T-helper 1 cell treated with Interleukin-12 subunit alpha and Interleukin-12 subunit beta and Interleukin-4 antibody, amounts not matched to agents 30 μg/mL and 1 μg/mL, for 36 hours (primary cell): ENCODE results near the gene LPCAT3.
A peak's percentile ranks its signal among the peaks of the same experiment; 100 is the strongest.

ENCODE experiments used
- H3K27ac Mint-ChIP-seq: one replicate; pipeline ENCODE4 v1.8.0; 2021; ENCODE audit warnings: mild to moderate bottlenecking, mixed read lengths
- H3K27me3 Mint-ChIP-seq: one replicate; pipeline ENCODE4 v1.8.0; 2021; ENCODE audit warnings: low read depth, mixed read lengths
- H3K36me3 Mint-ChIP-seq: one replicate; pipeline ENCODE4 v1.8.0; 2021; ENCODE audit warnings: low read depth, mixed read lengths
- H3K4me1 Mint-ChIP-seq: one replicate; pipeline ENCODE4 v1.8.0; 2021; ENCODE audit warnings: low read depth, mixed read lengths
- H3K4me3 Mint-ChIP-seq: one replicate; pipeline ENCODE4 v1.8.0; 2021; ENCODE audit warnings: mild to moderate bottlenecking, moderate library complexity, mixed read lengths
- H3K9me3 Mint-ChIP-seq: one replicate; pipeline ENCODE4 v1.8.0; 2021; ENCODE audit warnings: mixed read lengths

Gene LPCAT3

GRCh38 chr12:6959805-6960592 is 58.3 kb downstream of the LPCAT3 start:
- Mint-ChIP-seq H3K36me3 (peaks cover 44% of the 10 kb centered on the region), H3K27me3 (no peaks in the 10 kb centered on the region)

DNA sequence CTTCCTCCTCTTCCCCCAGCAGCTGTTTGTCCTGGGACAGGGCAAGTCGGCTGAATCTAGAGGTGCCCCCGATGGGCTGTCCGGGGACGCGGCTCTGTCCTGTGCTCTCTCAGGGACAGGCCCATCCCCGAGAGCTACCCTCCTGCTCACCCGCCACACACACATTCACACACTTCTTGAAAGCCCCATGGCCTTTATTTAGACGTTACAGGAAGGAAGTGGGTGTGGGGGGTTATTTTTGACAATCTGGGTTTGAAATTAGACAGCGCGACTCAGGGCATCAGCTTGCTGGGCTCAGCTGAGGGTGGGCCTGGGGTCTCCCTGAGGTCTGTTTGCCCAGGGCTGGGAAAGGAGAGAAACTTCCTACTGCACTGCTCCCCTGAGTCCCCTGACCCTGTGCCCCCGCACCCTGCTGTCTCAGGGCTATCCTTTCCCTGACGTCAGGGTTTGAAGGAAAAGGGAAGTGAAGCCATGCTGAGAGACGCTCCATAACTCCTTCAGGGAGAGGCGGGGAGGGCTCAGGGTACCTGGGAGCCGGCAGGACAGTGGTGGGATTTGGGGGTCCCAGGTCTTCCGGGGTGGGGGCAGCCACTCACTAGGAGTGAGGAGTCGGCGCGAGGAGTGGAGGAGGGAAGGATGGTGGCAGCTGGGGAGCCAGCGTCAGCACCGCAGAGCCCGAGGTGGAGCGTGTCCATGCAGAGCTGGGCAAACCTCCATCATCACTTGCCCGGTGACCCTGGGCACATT is 59.0 kb downstream of the LPCAT3 start:
- Mint-ChIP-seq H3K9me3 (no peaks in the 10 kb centered on the region), H3K4me3 (peak overlapping the region; percentile 91), H3K27me3 (no peaks in the 10 kb centered on the region), H3K27ac (peak overlapping the region; percentile 97), H3K4me1 (peaks cover 67% of the 10 kb centered on the region), H3K36me3 (peaks cover 49% of the 10 kb centered on the region)

More at GRCh38 chr12:6959805-6960592, 58.3 kb downstream of the LPCAT3 start:
- no peaks in the 10 kb centered on the region for H3K9me3 Mint-ChIP-seq
- H3K4me1 Mint-ChIP-seq = peaks cover 63% of the 10 kb centered on the region
- H3K4me3 Mint-ChIP-seq = peak overlapping the region; percentile 91
- peak overlapping the region; percentile 96 for H3K27ac Mint-ChIP-seq

- H3K4me3 Mint-ChIP-seq = peak overlapping the region; percentile 91
- no peaks in the 10 kb centered on the region for H3K27me3 Mint-ChIP-seq
- H3K9me3 Mint-ChIP-seq = no peaks in the 10 kb centered on the region
- peaks cover 52% of the 10 kb centered on the region for H3K36me3 Mint-ChIP-seq
- peaks cover 73% of the 10 kb centered on the region for H3K4me1 Mint-ChIP-seq
- H3K27ac Mint-ChIP-seq = peak overlapping the region; percentile 97
Observed at GRCh38 chr12:6958609-6959057, 59.6 kb downstream of the LPCAT3 start.

GRCh38 chr12:6957741-6958608 is 60.3 kb downstream of the LPCAT3 start:
- peak overlapping the region; percentile 97 for H3K27ac Mint-ChIP-seq
- H3K9me3 Mint-ChIP-seq = no peaks in the 10 kb centered on the region

DNA sequence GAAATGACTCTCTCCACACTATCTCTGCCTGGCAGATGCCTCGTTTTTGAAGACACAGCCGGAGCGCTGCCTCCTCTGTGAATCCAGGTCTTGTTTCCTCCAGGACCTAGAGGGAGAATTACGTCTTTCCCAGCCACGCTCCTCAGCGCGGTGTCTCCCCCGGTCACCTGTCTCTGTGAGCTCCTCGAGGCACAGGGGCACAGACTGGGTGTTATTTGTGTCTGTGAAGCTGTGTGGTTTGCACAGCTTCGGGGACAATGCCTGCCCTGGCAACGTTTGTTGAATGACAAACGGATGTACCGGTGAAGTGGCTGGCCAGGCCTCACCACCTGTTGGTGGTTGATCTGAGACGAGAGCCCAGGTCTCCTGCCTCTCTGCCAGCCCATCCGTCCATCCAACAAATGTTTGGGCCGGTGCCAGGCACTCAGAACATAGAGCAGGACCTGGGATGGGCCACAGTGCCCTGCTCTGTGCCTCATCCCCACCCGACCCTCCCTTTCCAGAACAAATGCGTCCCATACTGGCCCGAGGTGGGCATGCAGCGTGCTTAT is 61.0 kb downstream of the LPCAT3 start:
- Mint-ChIP-seq H3K4me3 (peak overlapping the region; percentile 37), H3K4me1 (peaks cover 84% of the 10 kb centered on the region), H3K27me3 (no peaks in the 10 kb centered on the region), H3K27ac (peak overlapping the region; percentile 70), H3K36me3 (peaks cover 56% of the 10 kb centered on the region), H3K9me3 (no peaks in the 10 kb centered on the region)

More at GRCh38 chr12:6957741-6958608, 60.3 kb downstream of the LPCAT3 start:
- Mint-ChIP-seq H3K27me3 (no peaks in the 10 kb centered on the region), H3K36me3 (peaks cover 52% of the 10 kb centered on the region), H3K4me1 (peaks cover 78% of the 10 kb centered on the region), H3K4me3 (peak overlapping the region; percentile 91)

DNA sequence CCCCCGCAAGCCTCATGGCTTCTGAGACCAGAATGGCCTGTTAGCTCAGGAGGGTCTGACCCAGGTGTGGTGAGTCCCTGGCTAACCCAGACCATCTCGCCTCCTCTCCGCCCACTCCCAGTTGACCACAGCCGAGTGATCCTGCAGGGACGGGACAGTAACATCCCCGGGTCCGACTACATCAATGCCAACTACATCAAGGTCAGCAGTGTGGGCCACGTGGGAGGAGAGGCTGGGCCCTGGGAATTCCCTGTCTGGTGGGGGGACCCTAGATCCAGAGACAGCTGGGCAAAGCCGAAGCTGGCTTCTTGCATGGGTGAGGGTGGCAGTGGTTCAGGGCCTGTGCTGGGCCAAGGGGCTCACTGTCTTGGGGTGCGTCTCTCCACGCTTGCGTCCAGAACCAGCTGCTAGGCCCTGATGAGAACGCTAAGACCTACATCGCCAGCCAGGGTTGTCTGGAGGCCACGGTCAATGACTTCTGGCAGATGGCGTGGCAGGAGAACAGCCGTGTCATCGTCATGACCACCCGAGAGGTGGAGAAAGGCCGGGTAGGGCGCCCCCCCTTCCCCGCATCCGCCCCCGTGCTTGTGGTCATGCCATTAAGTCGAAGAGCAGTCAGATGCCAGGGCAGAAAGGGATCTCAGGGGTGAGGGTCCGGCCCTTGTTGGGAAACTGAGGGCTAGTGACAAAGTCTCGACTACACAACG is 62.1 kb downstream of the LPCAT3 start:
- H3K9me3 Mint-ChIP-seq = no peaks in the 10 kb centered on the region
- peak overlapping the region; percentile 65 for H3K27ac Mint-ChIP-seq
- peaks cover 56% of the 10 kb centered on the region for H3K36me3 Mint-ChIP-seq
- H3K27me3 Mint-ChIP-seq = no peaks in the 10 kb centered on the region
- H3K4me3 Mint-ChIP-seq = peak overlapping the region; percentile 44
- H3K4me1 Mint-ChIP-seq = peaks cover 74% of the 10 kb centered on the region

DNA sequence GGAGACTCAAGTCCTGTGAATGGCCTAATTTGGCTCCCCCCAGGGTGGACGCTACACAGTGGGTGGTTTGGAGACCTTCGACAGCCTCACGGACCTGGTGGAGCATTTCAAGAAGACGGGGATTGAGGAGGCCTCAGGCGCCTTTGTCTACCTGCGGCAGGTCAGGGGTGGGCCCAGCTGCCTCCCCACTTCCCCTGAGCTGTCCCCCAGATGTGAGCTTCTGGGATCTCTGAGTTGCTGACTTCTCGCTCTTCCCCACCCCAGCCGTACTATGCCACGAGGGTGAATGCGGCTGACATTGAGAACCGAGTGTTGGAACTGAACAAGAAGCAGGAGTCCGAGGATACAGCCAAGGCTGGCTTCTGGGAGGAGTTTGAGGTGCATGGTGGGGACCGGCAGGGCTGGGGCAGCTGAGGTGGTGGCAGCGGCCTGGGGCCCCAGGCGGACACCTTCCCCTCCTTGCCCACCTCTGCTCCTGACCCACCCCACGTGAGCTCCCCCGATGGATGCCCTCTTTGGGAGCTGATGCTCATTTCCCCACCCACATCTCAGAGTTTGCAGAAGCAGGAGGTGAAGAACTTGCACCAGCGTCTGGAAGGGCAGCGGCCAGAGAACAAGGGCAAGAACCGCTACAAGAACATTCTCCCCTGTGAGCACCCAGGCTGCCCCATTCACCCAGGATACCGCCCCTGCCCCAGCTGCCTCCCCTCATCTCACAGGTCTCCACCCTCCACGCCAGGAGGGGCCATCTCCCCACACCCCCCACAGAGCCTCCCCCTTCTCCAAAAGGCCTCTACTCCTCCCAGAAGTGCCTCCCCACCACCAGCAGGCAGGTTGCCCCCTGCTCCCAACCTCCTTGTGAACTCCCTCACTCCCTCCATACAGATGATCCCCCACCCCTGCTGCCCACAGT is 62.9 kb downstream of the LPCAT3 start:
- H3K27ac Mint-ChIP-seq = peak overlapping the region; percentile 65
- peaks cover 52% of the 10 kb centered on the region for H3K36me3 Mint-ChIP-seq
- H3K27me3 Mint-ChIP-seq = no peaks in the 10 kb centered on the region
- no peaks in the 10 kb centered on the region for H3K9me3 Mint-ChIP-seq
- peaks cover 73% of the 10 kb centered on the region for H3K4me1 Mint-ChIP-seq
- peak overlapping the region; percentile 44 for H3K4me3 Mint-ChIP-seq

DNA sequence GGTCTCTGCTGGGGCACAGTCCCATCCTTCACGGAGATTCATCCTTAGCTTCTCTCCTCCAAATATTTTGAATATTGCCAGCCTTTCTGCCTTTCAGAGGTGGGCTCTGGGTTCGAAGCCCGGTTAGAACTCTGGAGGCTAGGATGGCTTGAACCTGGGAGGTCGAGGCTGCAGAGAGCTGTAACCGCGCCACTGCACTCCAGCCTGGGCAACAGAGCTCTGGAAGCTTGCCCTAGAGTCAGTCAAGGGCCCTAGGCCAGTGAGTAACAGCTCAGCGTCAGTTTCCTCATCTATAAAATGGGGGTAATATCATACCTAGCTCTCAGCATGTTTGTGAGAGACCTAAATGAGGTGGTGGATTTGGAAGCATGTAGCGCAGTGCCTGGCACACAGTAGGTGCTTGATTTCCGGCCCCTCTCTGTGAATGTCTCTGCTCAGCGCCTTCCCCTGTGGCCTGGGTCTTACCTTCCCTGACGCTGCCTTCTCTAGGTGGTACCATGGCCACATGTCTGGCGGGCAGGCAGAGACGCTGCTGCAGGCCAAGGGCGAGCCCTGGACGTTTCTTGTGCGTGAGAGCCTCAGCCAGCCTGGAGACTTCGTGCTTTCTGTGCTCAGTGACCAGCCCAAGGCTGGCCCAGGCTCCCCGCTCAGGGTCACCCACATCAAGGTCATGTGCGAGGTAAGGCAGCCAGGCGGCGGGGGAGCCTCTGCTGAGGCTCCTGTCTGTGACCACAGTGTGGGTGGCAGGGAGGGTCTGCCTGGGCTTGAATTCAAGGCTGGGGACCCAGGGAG is 63.8 kb downstream of the LPCAT3 start:
- H3K36me3 Mint-ChIP-seq = peaks cover 50% of the 10 kb centered on the region
- no peaks in the 10 kb centered on the region for H3K27me3 Mint-ChIP-seq
- H3K27ac Mint-ChIP-seq = peak overlapping the region; percentile 98

DNA sequence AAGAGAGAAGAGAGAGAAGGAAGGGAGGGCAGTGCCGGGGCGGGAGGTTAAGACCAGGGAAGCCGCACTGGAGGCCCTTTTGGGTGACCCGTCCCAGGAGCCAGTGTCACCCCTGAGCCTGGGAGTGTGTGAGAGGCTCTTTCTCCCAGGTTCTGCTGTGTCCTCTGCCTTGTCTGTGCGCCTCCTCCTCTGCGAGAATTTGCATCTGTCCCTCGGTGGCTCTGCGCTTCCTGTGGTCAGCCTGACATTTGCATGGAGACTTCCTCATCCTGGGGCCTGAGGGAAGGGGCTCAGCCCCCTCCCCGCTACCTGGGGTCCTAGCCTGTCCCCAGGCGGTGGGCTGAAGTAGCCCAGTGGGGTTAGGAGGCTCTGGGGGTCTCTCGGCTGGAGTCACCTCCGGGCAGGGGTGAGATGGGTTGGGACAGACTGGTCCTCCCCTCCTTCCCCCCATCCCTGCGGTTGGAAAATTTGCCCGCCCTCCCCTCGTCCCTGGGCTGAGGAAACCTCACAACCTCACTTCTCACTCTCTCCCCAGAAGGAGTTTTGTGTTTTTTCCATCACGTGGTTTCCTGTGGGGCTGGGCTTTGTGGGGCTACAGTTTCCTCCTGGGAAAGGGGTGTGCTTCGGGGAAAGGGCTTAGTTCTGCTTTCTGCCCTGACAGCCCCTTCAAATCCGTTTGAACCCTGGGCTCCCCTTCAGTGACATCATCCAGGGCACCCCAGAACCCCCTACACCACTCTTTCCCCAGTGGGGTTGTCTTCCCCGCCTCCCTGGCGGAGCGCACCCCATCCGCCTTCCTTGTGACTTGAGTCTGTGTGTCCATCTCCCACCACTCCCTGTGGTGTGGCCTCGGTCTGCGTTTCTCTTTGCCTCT is 64.6 kb downstream of the LPCAT3 start:
- peak overlapping the region; percentile 98 for H3K27ac Mint-ChIP-seq
- H3K36me3 Mint-ChIP-seq = peaks cover 44% of the 10 kb centered on the region
- H3K27me3 Mint-ChIP-seq = no peaks in the 10 kb centered on the region
- H3K4me1 Mint-ChIP-seq = peaks cover 76% of the 10 kb centered on the region
- no peaks in the 10 kb centered on the region for H3K9me3 Mint-ChIP-seq
- peak overlapping the region; percentile 98 for H3K4me3 Mint-ChIP-seq

More for the DNA sequence above, 63.8 kb downstream of the LPCAT3 start:
- Mint-ChIP-seq H3K4me3 (peak overlapping the region; percentile 98), H3K4me1 (peaks cover 77% of the 10 kb centered on the region), H3K9me3 (no peaks in the 10 kb centered on the region)

GRCh38 chr12:6952863-6953441 is 65.3 kb downstream of the LPCAT3 start:
- Mint-ChIP-seq H3K9me3 (no peaks in the 10 kb centered on the region), H3K27ac (peak overlapping the region; percentile 98), H3K36me3 (peaks cover 38% of the 10 kb centered on the region), H3K27me3 (no peaks in the 10 kb centered on the region), H3K4me3 (peak overlapping the region; percentile 98), H3K4me1 (peaks cover 73% of the 10 kb centered on the region)

DNA sequence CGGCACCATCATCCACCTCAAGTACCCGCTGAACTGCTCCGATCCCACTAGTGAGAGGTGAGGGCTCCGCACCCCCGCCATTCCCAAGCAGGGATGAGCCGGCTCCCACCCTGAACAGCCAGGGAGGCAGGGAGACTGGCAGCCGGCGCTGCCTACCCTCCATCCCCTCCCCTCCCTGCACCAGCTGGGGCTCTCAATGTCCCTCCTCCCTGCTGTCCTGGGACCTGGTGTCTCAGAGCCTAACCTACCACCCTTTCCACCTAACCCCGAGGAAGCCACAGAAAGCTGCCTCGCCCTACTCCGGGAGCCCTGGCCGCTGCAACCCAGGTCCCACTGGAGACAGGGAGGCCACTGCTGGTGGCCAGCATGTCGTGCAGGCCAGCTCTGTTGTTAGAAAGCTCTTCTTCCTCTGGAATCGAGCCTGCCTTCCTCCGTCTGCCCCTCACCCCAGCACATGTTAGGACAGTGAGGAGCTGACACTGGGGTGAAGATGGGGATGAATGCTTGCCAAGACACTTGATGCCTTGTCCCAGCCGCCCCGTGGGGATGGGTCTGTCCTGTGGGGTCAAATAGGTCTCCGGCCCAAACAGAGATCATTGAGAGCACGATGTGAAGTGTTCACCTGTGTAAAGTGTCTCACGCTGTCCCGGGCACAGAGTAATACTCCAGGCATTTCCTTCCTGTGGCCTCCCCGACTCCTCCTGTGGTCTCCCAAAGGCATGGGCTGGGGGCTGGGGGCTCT is 66.0 kb downstream of the LPCAT3 start:
- no peaks in the 10 kb centered on the region for H3K27me3 Mint-ChIP-seq
- peak overlapping the region; percentile 98 for H3K27ac Mint-ChIP-seq
- peak overlapping the region; percentile 98 for H3K4me3 Mint-ChIP-seq
- peaks cover 37% of the 10 kb centered on the region for H3K36me3 Mint-ChIP-seq
- peaks cover 75% of the 10 kb centered on the region for H3K4me1 Mint-ChIP-seq
- no peaks in the 10 kb centered on the region for H3K9me3 Mint-ChIP-seq
